C4-2B (cell line): ENCODE results near the gene TRIM67.

ENCODE experiments used
- CTCF ChIP-seq: fragments of 450-650 bp; conservative IDR thresholded peaks from 2 replicates; pipeline ENCODE4 v1.5.1; 2017; ENCODE audit warnings: mild to moderate bottlenecking
- ZFX ChIP-seq: fragments of 450-650 bp; IDR thresholded peaks from 2 replicates; pipeline ENCODE4 v1.6.1; 2017

GRCh38 chr1:231139125-231139649 lies 22.7 kb upstream of the TRIM67 start:
- TF ChIP-seq CTCF (no peak), ZFX (no peak)
